Keratinocyte (primary cell): ENCODE results near the gene PRKAR1B.

Source experiments
- EZH2 ChIP-seq: IDR thresholded peaks from one replicate; pipeline ENCODE4 v1.6.1; 2012; ENCODE audit warnings: inconsistent platforms, mild to moderate bottlenecking, low read length, moderate library complexity
- TF ChIP-seq, protein P1 (sequence below), 3 experiments: IDR thresholded peaks in 1 of 3; conservative IDR thresholded peaks in 1 of 3; optimal IDR thresholded peaks in 1 of 3; 2 replicates in 2 of 3; 3 replicates in 1 of 3; pipeline versions ENCODE3 to v1.5.1; 2011; ENCODE audit warnings: low read length in 3 of 3, mild to moderate bottlenecking in 3 of 3, moderate library complexity in 2 of 3, control low read depth in 1 of 3, inconsistent platforms in 1 of 3; ENCODE audit not compliant: insufficient read depth in 2 of 3; ENCODE audit errors: extremely low read depth in 1 of 3

DNA sequence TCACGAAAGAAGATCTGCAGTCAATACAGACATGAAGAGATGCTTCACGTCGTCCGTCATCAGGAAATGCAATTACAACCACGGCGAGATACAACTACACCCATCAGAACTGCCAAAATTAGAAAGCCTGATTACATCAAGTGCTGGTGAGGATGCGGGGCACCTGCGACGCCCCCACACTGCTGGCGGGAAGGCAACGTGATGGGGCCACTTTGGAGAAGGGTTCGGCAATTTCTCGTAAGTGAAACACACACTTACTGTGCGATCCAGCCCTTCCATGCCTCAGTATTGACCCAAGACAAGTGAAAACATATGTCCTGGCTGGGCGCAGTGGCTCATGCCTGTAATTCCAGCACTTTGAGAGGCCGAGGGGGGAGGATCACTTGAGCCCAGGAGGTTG is 181.6 kb downstream of the PRKAR1B start:
- TF ChIP-seq, protein P1, sequence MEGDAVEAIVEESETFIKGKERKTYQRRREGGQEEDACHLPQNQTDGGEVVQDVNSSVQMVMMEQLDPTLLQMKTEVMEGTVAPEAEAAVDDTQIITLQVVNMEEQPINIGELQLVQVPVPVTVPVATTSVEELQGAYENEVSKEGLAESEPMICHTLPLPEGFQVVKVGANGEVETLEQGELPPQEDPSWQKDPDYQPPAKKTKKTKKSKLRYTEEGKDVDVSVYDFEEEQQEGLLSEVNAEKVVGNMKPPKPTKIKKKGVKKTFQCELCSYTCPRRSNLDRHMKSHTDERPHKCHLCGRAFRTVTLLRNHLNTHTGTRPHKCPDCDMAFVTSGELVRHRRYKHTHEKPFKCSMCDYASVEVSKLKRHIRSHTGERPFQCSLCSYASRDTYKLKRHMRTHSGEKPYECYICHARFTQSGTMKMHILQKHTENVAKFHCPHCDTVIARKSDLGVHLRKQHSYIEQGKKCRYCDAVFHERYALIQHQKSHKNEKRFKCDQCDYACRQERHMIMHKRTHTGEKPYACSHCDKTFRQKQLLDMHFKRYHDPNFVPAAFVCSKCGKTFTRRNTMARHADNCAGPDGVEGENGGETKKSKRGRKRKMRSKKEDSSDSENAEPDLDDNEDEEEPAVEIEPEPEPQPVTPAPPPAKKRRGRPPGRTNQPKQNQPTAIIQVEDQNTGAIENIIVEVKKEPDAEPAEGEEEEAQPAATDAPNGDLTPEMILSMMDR (optimal IDR thresholded peaks at IDR 0.05 in 1 of 3, IDR thresholded peaks at IDR 0.05 in 1 of 3, conservative IDR thresholded peaks at IDR 0.05 in 1 of 3; ENCODE audit: extremely low read depth in 1 of 3, insufficient read depth in 2 of 3, low read length in 3 of 3) = no peak
- TF ChIP-seq EZH2 = no peak
